Activated T-helper 17 cell treated with anti-CD3 and anti-CD28 coated beads, Interleukin-2, amount 50 U/mL, for 72 hours (primary cell): Measurements from ENCODE around the gene ERC1. TPM values are rescaled to one million over a fixed set of nuclear protein-coding genes. Genes with fewer than 3 reads are reported as not detected.
"Not testable (repeated sequence)": the region's sequence is repeated elsewhere in the genome, so short reads cannot be mapped to it uniquely, and the experiment has no call there.

ENCODE experiments used
- ATAC-seq: fragments of 150-1000 bp; cut with Tn5 transposase; replicated peaks from 2 replicates; pipeline ENCODE4 v1.10.0; 2021; ENCODE audit warnings: mild to moderate bottlenecking, moderate library complexity
- H3K27ac Mint-ChIP-seq: one replicate; pipeline ENCODE4 v1.8.0; 2022; ENCODE audit warnings: mixed read lengths
- H3K27me3 Mint-ChIP-seq: one replicate; pipeline ENCODE4 v1.8.0; 2022; ENCODE audit warnings: mixed read lengths
- H3K36me3 Mint-ChIP-seq: one replicate; pipeline ENCODE4 v1.8.0; 2022; ENCODE audit warnings: low read depth, mild to moderate bottlenecking, mixed read lengths
- H3K4me1 Mint-ChIP-seq: one replicate; pipeline ENCODE4 v1.8.0; 2022; ENCODE audit warnings: mixed read lengths
- H3K4me3 Mint-ChIP-seq: one replicate; pipeline ENCODE4 v1.8.0; 2022; ENCODE audit warnings: mild to moderate bottlenecking, mixed read lengths
- H3K9me3 Mint-ChIP-seq: one replicate; pipeline ENCODE4 v1.8.0; 2022; ENCODE audit warnings: mixed read lengths
- total RNA-seq, 2 donors: library from RNA; stranded (reverse); gene quantifications; one replicate each; pipeline ENCODE4 v1.2.3, GENCODE V29; 2022

ERC1 gene
- total RNA-seq, 2 donors from 2014 or later, result 25.8 to 31.9 TPM

DNA sequence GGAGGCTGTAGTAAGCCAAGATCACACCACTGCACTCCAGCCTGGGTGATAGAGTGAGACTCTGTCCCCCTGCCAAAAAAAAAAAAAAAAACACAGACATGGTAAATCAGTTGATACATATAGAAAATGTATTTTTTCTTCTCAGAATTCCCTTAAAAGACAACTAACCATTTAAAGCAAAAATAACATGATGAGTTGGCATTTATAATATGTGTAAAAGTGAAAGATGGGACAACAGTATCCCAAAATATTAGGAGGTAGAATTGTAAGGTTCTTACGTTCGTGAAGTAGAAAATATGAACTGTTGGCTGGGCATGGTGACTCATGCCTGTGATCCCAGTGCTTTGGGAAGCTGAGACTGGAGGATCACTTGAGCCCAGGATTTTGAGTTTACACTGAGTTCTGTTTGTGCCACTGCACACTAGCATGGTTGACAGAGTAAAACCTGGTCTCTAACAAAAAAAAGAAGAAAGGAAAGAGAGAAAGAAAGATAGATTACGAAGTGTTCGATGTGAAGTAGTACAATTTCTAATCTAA is 306.7 kb downstream of the ERC1 start:
- no peaks in the 10 kb centered on the region for H3K9me3 Mint-ChIP-seq
- H3K4me1 Mint-ChIP-seq, result peaks cover 3% of the 10 kb centered on the region
- no peak for ATAC-seq
- no peaks in the 10 kb centered on the region for H3K27me3 Mint-ChIP-seq
- no peak overlapping the region for H3K4me3 Mint-ChIP-seq
- peaks cover 37% of the 10 kb centered on the region for H3K36me3 Mint-ChIP-seq
- H3K27ac Mint-ChIP-seq, result no peak overlapping the region

DNA sequence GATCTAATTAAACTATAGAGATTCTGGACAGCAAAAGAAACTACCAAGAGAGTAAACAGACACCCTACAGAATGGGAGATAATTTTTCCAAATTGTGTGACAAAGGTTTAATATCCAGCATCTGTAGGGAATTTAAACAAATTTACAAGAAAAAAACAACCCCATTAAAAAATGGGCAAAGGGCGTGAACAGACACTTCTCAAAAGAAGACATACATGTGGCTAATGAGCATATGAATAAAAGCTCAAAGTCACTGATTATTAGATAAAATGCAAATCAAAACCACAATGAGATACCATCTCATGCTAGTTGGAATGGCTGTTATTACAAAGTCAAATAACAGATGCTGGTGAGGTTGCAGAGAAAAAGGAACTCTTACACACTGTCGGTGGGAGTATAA is 309.4 kb downstream of the ERC1 start:
- Mint-ChIP-seq H3K4me1 (peaks cover 3% of the 10 kb centered on the region), H3K36me3 (peaks cover 23% of the 10 kb centered on the region), H3K27ac (no peak overlapping the region), H3K9me3 (no peaks in the 10 kb centered on the region), H3K4me3 (no peak overlapping the region), H3K27me3 (no peaks in the 10 kb centered on the region)
- ATAC-seq, result no peak

DNA sequence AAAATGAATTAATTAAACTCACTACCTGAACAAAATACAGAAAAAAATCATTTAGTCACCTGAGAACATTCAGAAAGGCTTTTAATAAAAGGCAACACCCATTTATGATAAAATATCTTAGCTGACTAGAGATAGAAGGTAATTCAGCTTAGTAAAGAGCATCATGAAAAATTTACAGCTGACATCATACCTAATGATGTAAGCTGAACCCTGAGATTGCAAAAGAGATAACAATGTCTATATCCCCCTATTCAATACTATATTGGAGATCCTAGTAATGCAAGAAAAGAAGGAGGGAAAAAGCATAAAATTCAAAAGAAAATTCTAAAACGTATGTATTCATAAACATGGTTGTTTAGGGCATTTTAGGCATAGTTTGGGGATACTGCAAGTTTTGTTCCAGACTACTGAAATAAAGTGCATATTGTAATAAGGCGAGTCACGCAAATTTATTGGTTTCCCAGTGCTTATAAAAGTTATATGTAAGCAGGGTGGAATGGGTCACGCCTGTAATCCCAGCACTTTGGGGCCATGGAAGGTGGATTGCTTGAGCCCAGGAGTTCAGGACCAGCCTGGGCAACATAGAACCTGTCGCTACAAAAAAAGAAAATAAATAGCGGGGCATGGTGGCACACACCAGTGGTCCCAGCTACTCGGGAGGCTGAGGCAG is 311.3 kb downstream of the ERC1 start:
- H3K27me3 Mint-ChIP-seq, result no peaks in the 10 kb centered on the region
- no peaks in the 10 kb centered on the region for H3K9me3 Mint-ChIP-seq
- peaks cover 3% of the 10 kb centered on the region for H3K4me1 Mint-ChIP-seq
- ATAC-seq, result no peak
- H3K4me3 Mint-ChIP-seq, result no peak overlapping the region
- peak overlapping the region; percentile 12 for H3K27ac Mint-ChIP-seq
- peaks cover 13% of the 10 kb centered on the region for H3K36me3 Mint-ChIP-seq

GRCh38 chr12:1305063-1305434 is 314.0 kb downstream of the ERC1 start:
- H3K4me3 Mint-ChIP-seq, result no peak overlapping the region
- H3K27ac Mint-ChIP-seq, result no peak overlapping the region
- H3K27me3 Mint-ChIP-seq, result no peaks in the 10 kb centered on the region
- H3K9me3 Mint-ChIP-seq, result no peaks in the 10 kb centered on the region
- ATAC-seq, result no peak
- peaks cover 2% of the 10 kb centered on the region for H3K4me1 Mint-ChIP-seq
- no peaks in the 10 kb centered on the region for H3K36me3 Mint-ChIP-seq

DNA sequence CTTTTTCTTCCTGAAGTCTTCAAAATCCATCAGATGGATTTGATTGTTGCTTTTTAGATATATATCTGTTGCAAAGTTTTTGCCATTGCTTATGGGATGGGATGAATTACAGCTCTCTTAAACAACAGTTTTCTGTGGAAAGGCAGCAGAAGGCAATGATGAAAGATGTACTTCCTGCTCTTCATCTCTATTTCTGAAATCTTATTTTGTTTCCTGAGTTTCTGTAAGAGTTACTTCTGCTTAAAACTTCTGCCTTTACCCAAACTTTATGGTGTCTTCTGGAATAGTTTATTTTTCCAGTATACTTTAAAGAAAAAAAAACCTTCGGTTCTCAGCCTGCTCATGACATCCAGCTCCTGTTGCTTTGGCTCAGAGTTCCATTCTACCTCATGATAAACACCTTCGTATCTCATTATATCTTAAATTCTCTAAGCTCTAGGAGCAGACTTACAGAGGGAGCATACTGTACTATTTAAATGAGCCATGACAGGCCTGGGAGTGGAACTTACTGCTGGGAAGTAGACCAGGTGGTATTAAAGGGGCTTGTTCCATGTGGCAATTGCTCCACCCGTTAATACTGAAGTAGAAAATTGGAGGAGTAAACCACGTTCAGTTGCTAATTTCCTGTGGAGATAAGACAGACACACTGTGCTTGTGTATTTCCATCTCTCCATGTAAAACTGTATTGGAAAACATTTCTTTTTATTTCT is 314.9 kb downstream of the ERC1 start:
- Mint-ChIP-seq H3K4me1 (no peaks in the 10 kb centered on the region), H3K36me3 (no peaks in the 10 kb centered on the region), H3K4me3 (no peak overlapping the region), H3K27ac (no peak overlapping the region), H3K9me3 (no peaks in the 10 kb centered on the region), H3K27me3 (no peaks in the 10 kb centered on the region)
- no peak for ATAC-seq

GRCh38 chr12:1306817-1307216 is 315.8 kb downstream of the ERC1 start:
- no peak for ATAC-seq
- no peaks in the 10 kb centered on the region for H3K9me3 Mint-ChIP-seq
- H3K27me3 Mint-ChIP-seq, result no peaks in the 10 kb centered on the region
- no peak overlapping the region for H3K27ac Mint-ChIP-seq
- H3K4me3 Mint-ChIP-seq, result no peak overlapping the region
- no peaks in the 10 kb centered on the region for H3K36me3 Mint-ChIP-seq
- no peaks in the 10 kb centered on the region for H3K4me1 Mint-ChIP-seq

DNA sequence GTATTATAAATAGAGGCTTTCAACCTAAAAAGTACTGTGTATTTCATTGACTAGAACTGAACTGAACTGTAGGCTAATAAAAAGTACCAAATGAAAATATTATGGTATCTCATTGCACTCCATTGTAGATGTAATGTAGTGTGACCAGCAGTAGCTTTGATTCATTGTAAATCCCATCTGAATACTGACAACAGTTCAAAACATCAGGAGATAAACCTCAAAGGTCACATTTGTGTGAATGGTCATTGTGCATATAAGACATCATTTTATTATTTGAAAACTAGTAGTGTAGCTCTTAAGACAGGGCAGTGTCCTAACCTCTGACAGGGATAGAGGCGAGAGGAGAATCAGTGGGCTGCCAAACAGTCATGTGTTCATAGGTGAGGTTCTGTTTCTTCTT is 316.8 kb downstream of the ERC1 start:
- no peaks in the 10 kb centered on the region for H3K9me3 Mint-ChIP-seq
- peaks cover 5% of the 10 kb centered on the region for H3K36me3 Mint-ChIP-seq
- ATAC-seq, result no peak
- H3K4me1 Mint-ChIP-seq, result no peaks in the 10 kb centered on the region
- no peaks in the 10 kb centered on the region for H3K27me3 Mint-ChIP-seq
- no peak overlapping the region for H3K27ac Mint-ChIP-seq
- H3K4me3 Mint-ChIP-seq, result no peak overlapping the region

DNA sequence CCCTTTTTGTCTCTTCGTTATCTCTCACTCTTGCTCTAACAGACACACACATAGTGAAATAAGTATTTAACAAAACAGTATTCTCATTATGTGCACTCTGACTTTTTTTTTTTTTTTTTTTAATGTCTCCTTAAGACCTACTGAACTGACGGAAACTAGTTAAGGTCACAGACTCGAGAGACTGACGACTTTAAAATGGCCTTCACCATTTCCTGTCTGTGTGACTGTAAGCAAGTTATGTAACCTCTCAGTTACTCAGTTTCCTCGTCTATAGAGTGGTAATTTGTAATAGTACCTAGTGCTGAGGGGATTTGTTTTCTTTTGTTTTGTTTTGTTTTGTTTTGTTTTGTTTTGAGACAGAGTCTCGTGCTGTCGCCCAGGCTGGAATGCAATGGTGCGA is 318.6 kb downstream of the ERC1 start:
- no peak overlapping the region for H3K4me3 Mint-ChIP-seq
- peaks cover 15% of the 10 kb centered on the region for H3K36me3 Mint-ChIP-seq
- H3K4me1 Mint-ChIP-seq, result no peaks in the 10 kb centered on the region
- ATAC-seq, result no peak
- H3K27ac Mint-ChIP-seq, result peak overlapping the region; percentile 18
- H3K9me3 Mint-ChIP-seq, result no peaks in the 10 kb centered on the region
- H3K27me3 Mint-ChIP-seq, result no peaks in the 10 kb centered on the region

DNA sequence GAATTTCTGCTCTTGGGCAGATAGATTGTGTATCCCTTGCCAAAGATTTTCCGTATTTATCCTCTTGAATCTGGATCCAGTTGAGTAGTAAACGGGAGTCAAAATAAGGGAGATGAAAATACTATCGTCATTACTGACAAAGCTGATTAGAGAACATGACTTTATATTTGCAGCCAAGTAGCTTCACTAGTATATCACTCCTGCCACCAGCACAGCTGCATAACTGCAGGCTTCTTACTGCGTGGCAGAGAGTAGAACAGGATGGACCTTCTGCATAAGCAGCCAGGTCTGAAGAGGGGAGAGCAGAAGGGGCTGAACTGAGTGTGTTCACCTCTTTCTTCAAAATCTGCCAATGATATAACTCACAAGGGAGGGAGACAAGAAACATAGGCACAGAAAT is 319.6 kb downstream of the ERC1 start:
- ATAC-seq, result no peak
- H3K27me3 Mint-ChIP-seq, result no peaks in the 10 kb centered on the region
- peaks cover 26% of the 10 kb centered on the region for H3K36me3 Mint-ChIP-seq
- H3K4me3 Mint-ChIP-seq, result no peak overlapping the region
- no peaks in the 10 kb centered on the region for H3K9me3 Mint-ChIP-seq
- H3K27ac Mint-ChIP-seq, result no peak overlapping the region
- no peaks in the 10 kb centered on the region for H3K4me1 Mint-ChIP-seq

- Mint-ChIP-seq H3K4me1 (no peaks in the 10 kb centered on the region), H3K4me3 (no peak overlapping the region), H3K27ac (no peak overlapping the region), H3K27me3 (no peaks in the 10 kb centered on the region), H3K36me3 (peaks cover 30% of the 10 kb centered on the region), H3K9me3 (no peaks in the 10 kb centered on the region)
- no peak for ATAC-seq
Measured at GRCh38 chr12:1311145-1311544, 320.1 kb downstream of the ERC1 start.

DNA sequence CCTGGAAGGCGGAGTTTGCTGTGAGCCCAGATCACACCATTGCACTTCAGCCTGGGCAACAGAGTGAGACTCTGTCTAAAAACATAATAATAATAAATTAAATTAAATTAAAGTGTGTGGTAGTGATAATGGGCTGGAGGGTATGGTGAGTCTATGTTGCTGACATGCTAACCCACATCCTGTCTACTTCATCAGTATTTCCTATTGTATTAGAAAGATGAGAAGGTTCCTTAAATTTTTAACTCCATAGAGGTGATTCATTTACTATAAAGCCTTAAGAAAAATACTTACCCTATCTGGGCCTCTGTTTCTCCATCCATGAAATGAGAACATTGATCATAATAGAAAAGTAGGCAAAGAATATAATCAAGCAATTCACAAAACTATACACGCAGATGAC is 322.9 kb downstream of the ERC1 start:
- no peaks in the 10 kb centered on the region for H3K4me1 Mint-ChIP-seq
- no peak overlapping the region for H3K4me3 Mint-ChIP-seq
- no peak for ATAC-seq
- peaks cover 35% of the 10 kb centered on the region for H3K36me3 Mint-ChIP-seq
- no peaks in the 10 kb centered on the region for H3K9me3 Mint-ChIP-seq
- H3K27me3 Mint-ChIP-seq, result no peaks in the 10 kb centered on the region
- no peak overlapping the region for H3K27ac Mint-ChIP-seq

DNA sequence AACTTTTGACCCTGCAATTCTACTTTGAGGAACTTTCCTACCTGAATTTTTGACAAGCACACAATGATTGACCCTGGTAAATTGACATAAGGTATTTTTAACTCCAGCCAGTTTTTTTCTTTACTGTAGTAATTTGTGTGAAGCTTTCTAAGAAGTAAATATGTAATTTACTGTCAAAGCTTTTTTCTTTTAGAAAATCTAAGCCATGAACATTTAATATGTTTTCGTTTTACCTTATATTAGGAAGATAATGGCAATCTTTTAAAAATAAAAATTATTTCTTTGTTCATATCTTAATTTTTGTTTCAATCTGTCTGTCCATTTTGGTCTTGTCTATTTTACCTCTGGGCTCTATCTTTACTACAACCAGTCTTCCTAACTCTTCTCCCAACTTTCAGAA is 323.5 kb downstream of the ERC1 start:
- H3K36me3 Mint-ChIP-seq, result peaks cover 35% of the 10 kb centered on the region
- H3K27ac Mint-ChIP-seq, result no peak overlapping the region
- no peak overlapping the region for H3K4me3 Mint-ChIP-seq
- H3K27me3 Mint-ChIP-seq, result no peaks in the 10 kb centered on the region
- ATAC-seq, result no peak
- no peaks in the 10 kb centered on the region for H3K4me1 Mint-ChIP-seq
- H3K9me3 Mint-ChIP-seq, result no peaks in the 10 kb centered on the region

- not testable (repeated sequence) for H3K4me1 Mint-ChIP-seq, ATAC-seq, H3K4me3 Mint-ChIP-seq, H3K27ac Mint-ChIP-seq, H3K9me3 Mint-ChIP-seq, H3K27me3 Mint-ChIP-seq
- H3K36me3 Mint-ChIP-seq, result peaks cover 35% of the 10 kb centered on the region
Measured at GRCh38 chr12:1316991-1317390, 326.0 kb downstream of the ERC1 start.

- no peaks in the 10 kb centered on the region for H3K9me3 Mint-ChIP-seq
- H3K4me1 Mint-ChIP-seq, result peaks cover 4% of the 10 kb centered on the region
- peaks cover 24% of the 10 kb centered on the region for H3K36me3 Mint-ChIP-seq
- no peaks in the 10 kb centered on the region for H3K27me3 Mint-ChIP-seq
- no peak for ATAC-seq
- H3K4me3 Mint-ChIP-seq, result no peak overlapping the region
- no peak overlapping the region for H3K27ac Mint-ChIP-seq
Measured at GRCh38 chr12:1318327-1319031, 327.5 kb downstream of the ERC1 start.

- Mint-ChIP-seq H3K4me3 (no peak overlapping the region), H3K36me3 (peaks cover 22% of the 10 kb centered on the region), H3K4me1 (peaks cover 4% of the 10 kb centered on the region), H3K27me3 (no peaks in the 10 kb centered on the region), H3K9me3 (no peaks in the 10 kb centered on the region), H3K27ac (no peak overlapping the region)
- ATAC-seq, result no peak
Measured at GRCh38 chr12:1319212-1319611, 328.2 kb downstream of the ERC1 start.
